SK-N-MC (cell line): ENCODE data around the gene OCLN.
"Not testable (repeated sequence)": the region's sequence is repeated elsewhere in the genome, so short reads cannot be mapped to it uniquely, and the experiment has no call there.

Experiments
- EZH2 ChIP-seq: fragments of 200-600 bp; sonication (generic); IDR thresholded peaks from one replicate; pipeline ENCODE4 v1.6.1; 2017; ENCODE audit warnings: antibody characterized with exemption
- FOXP2 ChIP-seq: optimal IDR thresholded peaks from 2 replicates; pipeline ENCODE3; 2011; ENCODE audit warnings: mild to moderate bottlenecking, moderate library complexity; ENCODE audit not compliant: insufficient read depth; ENCODE audit errors: extremely low read length, control extremely low read depth
- POLR2AphosphoS5 ChIP-seq: IDR thresholded peaks from 2 replicates; pipeline ENCODE4 v1.6.1; 2012; ENCODE audit warnings: mild to moderate bottlenecking, low read depth, low read length, borderline replicate concordance

GRCh38 chr5:69466375-69466774 lies 26.2 kb upstream of the OCLN start:
- TF ChIP-seq EZH2, POLR2AphosphoS5, FOXP2: not testable (repeated sequence)
